H9 (cell line): ENCODE results near the gene MSL2. TPM values are rescaled to one million over a fixed set of nuclear protein-coding genes. Genes with fewer than 3 reads are reported as not detected.

Experiments used
- DNase-seq: peaks from one replicate; pipeline ENCODE4 v3.0.0-alpha.2; 2017
- H2AFZ ChIP-seq: one replicate; pipeline ENCODE4 v1.6.1; 2013; ENCODE audit warnings: mild to moderate bottlenecking, low read length, control low read depth, moderate library complexity
- H2AK5ac ChIP-seq: 2 replicates; pipeline ENCODE4 v1.6.1; 2013; ENCODE audit warnings: low read length, control low read depth, mixed read lengths; ENCODE audit not compliant: insufficient read length
- H2BK120ac ChIP-seq: one replicate; pipeline ENCODE4 v1.6.1; 2013; ENCODE audit warnings: low read depth, mild to moderate bottlenecking, low read length, control low read depth, inconsistent platforms; ENCODE audit not compliant: poor library complexity, severe bottlenecking
- H2BK12ac ChIP-seq: 2 replicates; pipeline ENCODE4 v1.6.1; 2013; ENCODE audit warnings: low read length, control low read depth, mixed read lengths, low read depth; ENCODE audit not compliant: insufficient read length
- H2BK15ac ChIP-seq: 2 replicates; pipeline ENCODE4 v1.6.1; 2013; ENCODE audit warnings: low read depth, low read length, control low read depth
- H2BK20ac ChIP-seq: one replicate; pipeline ENCODE4 v1.6.1; 2013; ENCODE audit warnings: low read depth, mild to moderate bottlenecking, low read length, control low read depth, inconsistent platforms; ENCODE audit not compliant: poor library complexity, severe bottlenecking
- H2BK5ac ChIP-seq: 2 replicates; pipeline ENCODE4 v1.6.1; 2013; ENCODE audit warnings: low read length, control low read depth, mixed read lengths; ENCODE audit not compliant: insufficient read length
- H3K14ac ChIP-seq: 2 replicates; pipeline ENCODE4 v1.6.1; 2013; ENCODE audit warnings: low read length, control low read depth; ENCODE audit not compliant: insufficient read depth
- H3K18ac ChIP-seq: 2 replicates; pipeline ENCODE4 v1.6.1; 2013; ENCODE audit warnings: low read depth, mild to moderate bottlenecking, mixed read lengths, low read length, control low read depth; ENCODE audit not compliant: insufficient read length
- H3K23ac ChIP-seq: 2 replicates; pipeline ENCODE4 v1.6.1; 2013; ENCODE audit warnings: low read length, control low read depth, mixed read lengths, low read depth; ENCODE audit not compliant: insufficient read length
- H3K23me2 ChIP-seq: 2 replicates; pipeline ENCODE4 v1.6.1; 2013; ENCODE audit warnings: low read depth, mild to moderate bottlenecking, mixed read lengths, low read length, control low read depth; ENCODE audit not compliant: insufficient read length, poor library complexity, severe bottlenecking
- H3K27ac ChIP-seq: 2 replicates; pipeline ENCODE4 v1.5.1; 2013; ENCODE audit warnings: low read length, control low read depth, mixed read lengths, low read depth; ENCODE audit not compliant: insufficient read length
- H3K27me3 ChIP-seq: 2 replicates; pipeline ENCODE4 v1.6.1; 2013; ENCODE audit warnings: low read length, control low read depth, inconsistent platforms; ENCODE audit not compliant: insufficient read depth
- H3K4ac ChIP-seq: 2 replicates; pipeline ENCODE4 v1.6.1; 2013; ENCODE audit warnings: low read depth, mild to moderate bottlenecking, control low read depth, inconsistent platforms, low read length, moderate library complexity
- H3K4me1 ChIP-seq: 2 replicates; pipeline ENCODE4 v1.6.1; 2013; ENCODE audit warnings: low read length, control low read depth, inconsistent platforms; ENCODE audit not compliant: insufficient read depth
- H3K4me2 ChIP-seq: 2 replicates; pipeline ENCODE4 v1.6.1; 2013; ENCODE audit warnings: low read length, control low read depth, mixed read lengths; ENCODE audit not compliant: insufficient read length, insufficient read depth
- H3K56ac ChIP-seq: 2 replicates; pipeline ENCODE4 v1.6.1; 2013; ENCODE audit warnings: low read depth, mild to moderate bottlenecking, mixed read lengths, low read length, control low read depth; ENCODE audit not compliant: insufficient read length
- H3K79me1 ChIP-seq: 2 replicates; pipeline ENCODE4 v1.6.1; 2013; ENCODE audit warnings: low read depth, mild to moderate bottlenecking, moderate library complexity, low read length, control low read depth, inconsistent platforms; ENCODE audit not compliant: insufficient read depth, poor library complexity, severe bottlenecking
- H3K79me2 ChIP-seq: 2 replicates; pipeline ENCODE4 v1.6.1; 2013; ENCODE audit warnings: low read length, control low read depth, inconsistent platforms; ENCODE audit not compliant: insufficient read depth
- H3K9ac ChIP-seq: 2 replicates; pipeline ENCODE4 v1.6.1; 2013; ENCODE audit warnings: low read length, control low read depth, mixed read lengths; ENCODE audit not compliant: insufficient read length; ENCODE audit errors: extremely low read depth
- H3K9me3 ChIP-seq: one replicate; pipeline ENCODE4 v1.6.1; 2013; ENCODE audit warnings: low read depth, low read length, inconsistent platforms; ENCODE audit not compliant: control insufficient read depth
- H3T11ph ChIP-seq: one replicate; pipeline ENCODE4 v1.6.1; 2013; ENCODE audit warnings: mild to moderate bottlenecking, low read length, control low read depth, inconsistent platforms
- H4K20me1 ChIP-seq: one replicate; pipeline ENCODE4 v1.6.1; 2013; ENCODE audit not compliant: control insufficient read depth, insufficient read length, insufficient read depth
- H4K5ac ChIP-seq: 2 replicates; pipeline ENCODE4 v1.6.1; 2013; ENCODE audit warnings: low read depth, mild to moderate bottlenecking, mixed read lengths, low read length, control low read depth; ENCODE audit not compliant: insufficient read length
- H4K8ac ChIP-seq: replicated peaks from 2 replicates; pipeline ENCODE4 v1.6.1; 2013; ENCODE audit warnings: low read length, control low read depth, mixed read lengths, low read depth; ENCODE audit not compliant: insufficient read length
- H4K91ac ChIP-seq: 2 replicates; pipeline ENCODE4 v1.6.1; 2013; ENCODE audit warnings: low read depth, mild to moderate bottlenecking, moderate library complexity, mixed read lengths, low read length, control low read depth; ENCODE audit not compliant: insufficient read length
- H3K27ac Mint-ChIP-seq, 3 experiments: 2 replicates in 2 of 3; 3 replicates in 1 of 3; pipeline ENCODE4 v1.8.0; 2020 to 2021; ENCODE audit warnings: mixed read lengths in 3 of 3, mild to moderate bottlenecking in 1 of 3, moderate library complexity in 1 of 3
- H3K27me3 Mint-ChIP-seq: 2 replicates; pipeline ENCODE4 v1.8.0; 2021; ENCODE audit warnings: low read depth, mild to moderate bottlenecking, moderate library complexity, mixed read lengths
- H3K36me3 Mint-ChIP-seq, 3 experiments: 2 replicates in 2 of 3; 3 replicates in 1 of 3; pipeline ENCODE4 v1.8.0; 2020 to 2021; ENCODE audit warnings: low read depth in 3 of 3, mixed read lengths in 3 of 3; ENCODE audit not compliant: insufficient read depth in 1 of 3
- H3K4me1 Mint-ChIP-seq, 2 experiments: 2 replicates each; pipeline ENCODE4 v1.8.0; 2020; ENCODE audit warnings: mixed read lengths in 2 of 2
- H3K4me3 Mint-ChIP-seq, 2 experiments: 2 replicates in 1 of 2; 3 replicates in 1 of 2; pipeline ENCODE4 v1.8.0; 2020 to 2021; ENCODE audit warnings: mild to moderate bottlenecking in 2 of 2, mixed read lengths in 2 of 2, moderate library complexity in 1 of 2
- H3K9me3 Mint-ChIP-seq, 2 experiments: 2 replicates in 1 of 2; 3 replicates in 1 of 2; pipeline ENCODE4 v1.8.0; 2020; ENCODE audit warnings: mild to moderate bottlenecking in 2 of 2, mixed read lengths in 2 of 2, moderate library complexity in 1 of 2
- CTCF ChIP-seq: fragments of 200-600 bp; sonication (generic); conservative IDR thresholded peaks from 3 replicates; pipeline ENCODE4 v1.8.0; 2021; ENCODE audit warnings: antibody characterized with exemption, mild to moderate bottlenecking
- WGBS: extraction: QIAGEN DNeasy Blood & Tissue Kit; methylation state at CpG from one replicate; pipeline ENCODE4 v1.1.7; 2013; ENCODE audit warnings: missing lambda C conversion rate, low lambda C conversion rate, mixed read lengths; ENCODE audit not compliant: insufficient read length; ENCODE audit errors: extremely low coverage; 5-methylcytosine and 5-hydroxymethylcytosine counted together
- total RNA-seq: library from RNA; stranded (reverse); gene quantifications from 2 replicates; pipeline ENCODE4 v1.2.1, GENCODE V29; 2021

Gene MSL2
- total RNA-seq, 1 experiment from 2014 or later: 42.7 TPM

GRCh38 chr3:136239094-136239493 lies 43.0 kb upstream of the MSL2 start:
- no peak overlapping the region for H2BK12ac ChIP-seq
- no peak overlapping the region for H3K9ac ChIP-seq
- no peak for DNase-seq
- Mint-ChIP-seq H3K4me1 (peaks cover 41 to 42% of the 10 kb centered on the region in 2 experiments), H3K27me3 (peaks cover 54% of the 10 kb centered on the region), H3K4me3 (no peak overlapping the region), H3K27ac (no peak overlapping the region), H3K9me3 (no peaks in the 10 kb centered on the region; a peak in 1 of 5 replicates), H3K36me3 (no peaks in the 10 kb centered on the region; a peak in 1 of 7 replicates)
- H3K14ac ChIP-seq: no peak overlapping the region
- no peaks in the 10 kb centered on the region for H3K79me1 ChIP-seq
- no peaks in the 10 kb centered on the region for H3K27me3 ChIP-seq
- H2BK15ac ChIP-seq: no peak overlapping the region
- H3K56ac ChIP-seq: no peak overlapping the region
- no peak overlapping the region for H3K4ac ChIP-seq
- H2AK5ac ChIP-seq: no peak overlapping the region
- no peak overlapping the region for H2BK5ac ChIP-seq
- no peak overlapping the region for H3K4me2 ChIP-seq
- no peaks in the 10 kb centered on the region for H4K20me1 ChIP-seq
- TF ChIP-seq CTCF: no peak
- no peak overlapping the region for H3K27ac ChIP-seq
- no peaks in the 10 kb centered on the region for H3K9me3 ChIP-seq
- no peak overlapping the region for H4K91ac ChIP-seq
- H3K79me2 ChIP-seq: no peaks in the 10 kb centered on the region
- H2BK20ac ChIP-seq: no peak overlapping the region
- no peak overlapping the region for H4K5ac ChIP-seq
- H3K23me2 ChIP-seq: no peaks in the 10 kb centered on the region
- H3K4me1 ChIP-seq: no peaks in the 10 kb centered on the region; the same call in 1 of the 2 replicates
- H3T11ph ChIP-seq: no peak overlapping the region
- H2AFZ ChIP-seq: no peak overlapping the region
- H4K8ac ChIP-seq: no peak overlapping the region
- no peak overlapping the region for H3K23ac ChIP-seq
- no peak overlapping the region for H2BK120ac ChIP-seq
- no peak overlapping the region for H3K18ac ChIP-seq
- WGBS: no CpG with 5 or more reads among the region's 1 CpG
